SK-N-SH (cell line): Measurements from ENCODE around the gene ALDH4A1. TPM values are rescaled to one million over a fixed set of nuclear protein-coding genes. Genes with fewer than 3 reads are reported as not detected.

ENCODE experiments used
- CTCF ChIA-PET: fragments of 300-600, 350-600 bp; formaldehyde crosslinking; extraction: SDS; loops from one replicate; lab custom pipeline; 2021; lab: Yijun Ruan, JAX
- POLR2A ChIA-PET: fragments of 350-600 bp; sonication (Branson Sonifier 250); formaldehyde crosslinking; extraction: SDS; loops from one replicate; lab custom pipeline; 2020; ENCODE audit warnings: antibody characterized with exemption, inconsistent platforms; lab: Yijun Ruan, JAX
- DNase-seq: peaks from one replicate; pipeline ENCODE4 v3.0.0; 2012
- H2AFZ ChIP-seq: fragments of 200-600 bp; sonication (generic); 2 replicates; pipeline ENCODE4 v1.8.1; 2016; ENCODE audit warnings: antibody characterized with exemption, mild to moderate bottlenecking, low read depth
- H3F3A ChIP-seq: fragments of 200-600 bp; sonication (generic); replicated peaks from 2 replicates; pipeline ENCODE3; 2016; ENCODE audit warnings: antibody characterized with exemption, mild to moderate bottlenecking; ENCODE audit not compliant: insufficient read depth
- H3K27ac ChIP-seq, 2 experiments: fragments of 200-500 bp in 1 of 2; fragments of 200-600 bp in 1 of 2; sonication (Bioruptor generic) in 1 of 2; sonication (generic), shearing (Covaris generic) in 1 of 2; 2 replicates each; pipeline versions ENCODE4 v1.5.1 to v1.6.1; 2014 to 2016; ENCODE audit warnings: low read depth in 2 of 2, inconsistent platforms in 1 of 2, low read length in 1 of 2, mild to moderate bottlenecking in 1 of 2, mixed read lengths in 1 of 2
- H3K27me3 ChIP-seq: fragments of 200-600 bp; sonication (generic), shearing (Covaris generic); 2 replicates; pipeline ENCODE4 v1.6.1; 2016; ENCODE audit warnings: mixed run types; ENCODE audit not compliant: insufficient read depth
- H3K36me3 ChIP-seq, 2 experiments: fragments of 200-500 bp in 1 of 2; fragments of 200-600 bp in 1 of 2; sonication (Bioruptor generic) in 1 of 2; sonication (generic) in 1 of 2; replicated peaks in 1 of 2; 2 replicates each; pipeline versions ENCODE3 to v1.5.1; 2014 to 2016; ENCODE audit warnings: low read length in 1 of 2, mild to moderate bottlenecking in 1 of 2; ENCODE audit not compliant: insufficient read depth in 2 of 2, control insufficient read depth in 1 of 2
- H3K4me1 ChIP-seq, 2 experiments: fragments of 200-500 bp in 1 of 2; fragments of 200-600 bp in 1 of 2; sonication (Bioruptor generic) in 1 of 2; sonication (generic), shearing (Covaris generic) in 1 of 2; 2 replicates each; pipeline versions ENCODE4 v1.5.1 to v1.6.1; 2014 to 2016; ENCODE audit warnings: low read depth in 1 of 2, low read length in 1 of 2, mixed run types in 1 of 2; ENCODE audit not compliant: insufficient read depth in 2 of 2, control insufficient read depth in 1 of 2
- H3K4me2 ChIP-seq: fragments of 200-600 bp; sonication (generic), shearing (Covaris generic); 2 replicates; pipeline ENCODE4 v1.6.1; 2017; ENCODE audit warnings: mixed run types
- H3K4me3 ChIP-seq, 2 experiments: fragments of 200-500 bp in 1 of 2; fragments of 200-600 bp in 1 of 2; sonication (Bioruptor generic) in 1 of 2; sonication (generic), shearing (Covaris generic) in 1 of 2; 2 replicates each; pipeline versions ENCODE4 v1.5.1 to v1.8.1; 2014 to 2016; ENCODE audit warnings: low read depth in 2 of 2, inconsistent platforms in 1 of 2, low read length in 1 of 2, mild to moderate bottlenecking in 1 of 2, mixed read lengths in 1 of 2, moderate library complexity in 1 of 2
- H3K79me2 ChIP-seq: fragments of 200-600 bp; sonication (generic); 2 replicates; pipeline ENCODE4 v1.8.1; 2017; ENCODE audit warnings: mild to moderate bottlenecking; ENCODE audit not compliant: insufficient read depth
- H3K9ac ChIP-seq: fragments of 200-600 bp; sonication (generic); 2 replicates; pipeline ENCODE4 v1.6.1; 2017; ENCODE audit warnings: mixed run types
- H3K9me2 ChIP-seq: fragments of 200-600 bp; sonication (generic); 2 replicates; pipeline ENCODE4 v1.6.1; 2017; ENCODE audit warnings: mixed run types
- H3K9me3 ChIP-seq: fragments of 200-600 bp; sonication (generic); 2 replicates; pipeline ENCODE4 v1.6.1; 2017; ENCODE audit warnings: mixed run types, mild to moderate bottlenecking, moderate library complexity
- H4K20me1 ChIP-seq: fragments of 200-600 bp; sonication (generic); 2 replicates; pipeline ENCODE4 v1.6.1; 2017; ENCODE audit warnings: mild to moderate bottlenecking, mixed run types; ENCODE audit not compliant: insufficient read depth
- CHD2 ChIP-seq: fragments of 150-350 bp; IDR thresholded peaks from 2 replicates; pipeline ENCODE4 v1.6.1; 2018; ENCODE audit warnings: low read length; ENCODE audit not compliant: partially characterized antibody
- ELF1 ChIP-seq: IDR thresholded peaks from 2 replicates; pipeline ENCODE4 v1.4.0; 2012
- FOXJ3 ChIP-seq: sonication (generic); formaldehyde crosslinking; IDR thresholded peaks from 2 replicates; pipeline ENCODE4 v1.5.1; 2020; ENCODE audit warnings: mild to moderate bottlenecking, missing genetic modification reagents
- JUND ChIP-seq: IDR thresholded peaks from 2 replicates; pipeline ENCODE4 v1.4.0; 2012
- NFIC ChIP-seq: IDR thresholded peaks from 2 replicates; pipeline ENCODE4 v1.4.0; 2012; ENCODE audit warnings: borderline replicate concordance
- NRF1 ChIP-seq: IDR thresholded peaks from 2 replicates; pipeline ENCODE4 v1.6.1; 2012; ENCODE audit warnings: low read depth, mild to moderate bottlenecking, low read length
- RAD21 ChIP-seq: IDR thresholded peaks from 2 replicates; pipeline ENCODE4 v1.6.1; 2012; ENCODE audit warnings: mild to moderate bottlenecking, low read length
- REST ChIP-seq: IDR thresholded peaks from 2 replicates; pipeline ENCODE4 v1.6.1; 2012; ENCODE audit warnings: mild to moderate bottlenecking, low read depth, low read length, moderate library complexity
- SMC3 ChIP-seq: IDR thresholded peaks from 2 replicates; pipeline ENCODE4 v1.6.1; 2012; ENCODE audit warnings: low read depth, low read length, improper control_type of control experiment
- TAF1 ChIP-seq: IDR thresholded peaks from 2 replicates; pipeline ENCODE4 v1.6.1; 2012; ENCODE audit warnings: low read depth, mild to moderate bottlenecking, low read length, moderate library complexity, borderline replicate concordance
- USF1 ChIP-seq: IDR thresholded peaks from 2 replicates; pipeline ENCODE4 v1.4.0; 2012; ENCODE audit warnings: low read depth, borderline replicate concordance
- ZBTB33 ChIP-seq: IDR thresholded peaks from 2 replicates; pipeline ENCODE4 v1.4.0; 2012; ENCODE audit warnings: low read depth, borderline replicate concordance
- WGBS: methylation state at CpG from one replicate; pipeline ENCODE4 v1.1.6; 2017; ENCODE audit warnings: low lambda C conversion rate; 5-methylcytosine and 5-hydroxymethylcytosine counted together
- polyA plus RNA-seq, 3 experiments: library from polyadenylated mRNA; depleted of rRNA; stranded (reverse); fragments of >200 nt; gene quantifications; 2 replicates each; pipeline ENCODE4 v1.2.3, GENCODE V29; 2012
- TF ChIP-seq, protein P1 (sequence below): fragments of 200-600 bp; sonication (generic); IDR thresholded peaks from 2 replicates; pipeline ENCODE4 v1.6.1; 2017; ENCODE audit warnings: antibody characterized with exemption, mild to moderate bottlenecking, moderate library complexity
- TF ChIP-seq, protein P2 (sequence below): fragments of 150-350 bp; IDR thresholded peaks from 2 replicates; pipeline ENCODE4 v1.6.1; 2016; ENCODE audit warnings: mild to moderate bottlenecking, low read depth, low read length

Gene ALDH4A1
- polyA plus RNA-seq, 1 of the 3 experiments (the other 2 are of a cell fraction): 18.5 TPM

GRCh38 chr1:18938008-18938706, 35.8 kb upstream of the ALDH4A1 start:
- H3K9ac ChIP-seq: no peak overlapping the region
- H3K27me3 ChIP-seq: no peaks in the 10 kb centered on the region
- no peak for TF ChIP-seq ZBTB33
- TF ChIP-seq USF1: no peak
- no peak for TF ChIP-seq CHD2
- TF ChIP-seq REST: no peak
- no peak for TF ChIP-seq JUND
- no peak for TF ChIP-seq RAD21
- TF ChIP-seq TAF1: no peak
- no peak for TF ChIP-seq SMC3
- TF ChIP-seq NRF1: no peak
- TF ChIP-seq ELF1: no peak
- TF ChIP-seq, protein P1, sequence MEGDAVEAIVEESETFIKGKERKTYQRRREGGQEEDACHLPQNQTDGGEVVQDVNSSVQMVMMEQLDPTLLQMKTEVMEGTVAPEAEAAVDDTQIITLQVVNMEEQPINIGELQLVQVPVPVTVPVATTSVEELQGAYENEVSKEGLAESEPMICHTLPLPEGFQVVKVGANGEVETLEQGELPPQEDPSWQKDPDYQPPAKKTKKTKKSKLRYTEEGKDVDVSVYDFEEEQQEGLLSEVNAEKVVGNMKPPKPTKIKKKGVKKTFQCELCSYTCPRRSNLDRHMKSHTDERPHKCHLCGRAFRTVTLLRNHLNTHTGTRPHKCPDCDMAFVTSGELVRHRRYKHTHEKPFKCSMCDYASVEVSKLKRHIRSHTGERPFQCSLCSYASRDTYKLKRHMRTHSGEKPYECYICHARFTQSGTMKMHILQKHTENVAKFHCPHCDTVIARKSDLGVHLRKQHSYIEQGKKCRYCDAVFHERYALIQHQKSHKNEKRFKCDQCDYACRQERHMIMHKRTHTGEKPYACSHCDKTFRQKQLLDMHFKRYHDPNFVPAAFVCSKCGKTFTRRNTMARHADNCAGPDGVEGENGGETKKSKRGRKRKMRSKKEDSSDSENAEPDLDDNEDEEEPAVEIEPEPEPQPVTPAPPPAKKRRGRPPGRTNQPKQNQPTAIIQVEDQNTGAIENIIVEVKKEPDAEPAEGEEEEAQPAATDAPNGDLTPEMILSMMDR: no peak
- TF ChIP-seq NFIC: no peak
- TF ChIP-seq, protein P2, sequence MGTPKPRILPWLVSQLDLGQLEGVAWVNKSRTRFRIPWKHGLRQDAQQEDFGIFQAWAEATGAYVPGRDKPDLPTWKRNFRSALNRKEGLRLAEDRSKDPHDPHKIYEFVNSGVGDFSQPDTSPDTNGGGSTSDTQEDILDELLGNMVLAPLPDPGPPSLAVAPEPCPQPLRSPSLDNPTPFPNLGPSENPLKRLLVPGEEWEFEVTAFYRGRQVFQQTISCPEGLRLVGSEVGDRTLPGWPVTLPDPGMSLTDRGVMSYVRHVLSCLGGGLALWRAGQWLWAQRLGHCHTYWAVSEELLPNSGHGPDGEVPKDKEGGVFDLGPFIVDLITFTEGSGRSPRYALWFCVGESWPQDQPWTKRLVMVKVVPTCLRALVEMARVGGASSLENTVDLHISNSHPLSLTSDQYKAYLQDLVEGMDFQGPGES: no peak
- no peak for TF ChIP-seq FOXJ3 (CRISPR knock-in tag)
- H3F3A ChIP-seq: peaks cover 3% of the 10 kb centered on the region
- no peaks in the 10 kb centered on the region for H4K20me1 ChIP-seq
- ChIA-PET CTCF (interaction anchor here (0.9 to 3.5 kb wide), 5 partner anchors 8 to 357 kb away, joined by 3 to 12 read pairs (median 4); no protein-coding TSS in a partner anchor), POLR2A (no interaction called here)
- no peak overlapping the region for H2AFZ ChIP-seq
- no peaks in the 10 kb centered on the region for H3K9me2 ChIP-seq
- H3K36me3 ChIP-seq: no peaks in the 10 kb centered on the region
- 97% methylated on average over 7 of the region's 14 CpGs for WGBS
- no peak overlapping the region for H3K27ac ChIP-seq
- H3K4me1 ChIP-seq: peaks cover 20 to 39% of the 10 kb centered on the region in 2 experiments; a peak in 2 of 4 replicates
- no peak overlapping the region for H3K4me3 ChIP-seq
- no peak for DNase-seq
- no peaks in the 10 kb centered on the region for H3K9me3 ChIP-seq
- no peak overlapping the region for H3K4me2 ChIP-seq
- H3K79me2 ChIP-seq: peaks cover 74% of the 10 kb centered on the region
